Inferior parietal cortex (tissue), 1 donor: ENCODE results near the gene EEIG2.
"Not testable (repeated sequence)": the region's sequence is repeated elsewhere in the genome, so short reads cannot be mapped to it uniquely, and the experiment has no call there.

Experiments used
- DNase-seq: peaks from one replicate; pipeline ENCODE4 v3.0.0-alpha.2; 2016; ENCODE audit errors: extremely low spot score

The EEIG2 gene

GRCh38 chr1:108547493-108547892 lies 12.4 kb upstream of the EEIG2 start:
- not testable (repeated sequence) for DNase-seq

GRCh38 chr1:108551137-108551862 lies 8.6 kb upstream of the EEIG2 start:
- no peak for DNase-seq

DNA sequence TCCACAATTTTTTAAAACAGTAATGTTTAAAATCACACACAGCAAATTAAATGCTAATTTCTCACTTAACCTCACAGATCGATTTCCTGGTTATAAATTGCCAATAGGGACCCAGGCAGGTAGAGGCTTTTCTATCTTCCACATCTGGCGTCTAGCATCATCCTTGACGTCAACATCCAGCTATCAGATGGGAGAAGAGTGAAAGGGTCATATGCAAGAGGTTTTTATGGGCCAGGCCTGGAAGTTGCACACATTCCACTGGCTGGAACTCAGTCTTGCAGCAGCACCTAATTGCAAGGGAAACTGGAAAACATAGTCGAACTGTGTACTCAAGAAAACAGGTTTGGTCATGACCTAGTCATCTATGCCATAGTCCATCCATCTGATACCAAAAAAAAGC lies 6.0 kb upstream of the EEIG2 start:
- DNase-seq: no peak

DNA sequence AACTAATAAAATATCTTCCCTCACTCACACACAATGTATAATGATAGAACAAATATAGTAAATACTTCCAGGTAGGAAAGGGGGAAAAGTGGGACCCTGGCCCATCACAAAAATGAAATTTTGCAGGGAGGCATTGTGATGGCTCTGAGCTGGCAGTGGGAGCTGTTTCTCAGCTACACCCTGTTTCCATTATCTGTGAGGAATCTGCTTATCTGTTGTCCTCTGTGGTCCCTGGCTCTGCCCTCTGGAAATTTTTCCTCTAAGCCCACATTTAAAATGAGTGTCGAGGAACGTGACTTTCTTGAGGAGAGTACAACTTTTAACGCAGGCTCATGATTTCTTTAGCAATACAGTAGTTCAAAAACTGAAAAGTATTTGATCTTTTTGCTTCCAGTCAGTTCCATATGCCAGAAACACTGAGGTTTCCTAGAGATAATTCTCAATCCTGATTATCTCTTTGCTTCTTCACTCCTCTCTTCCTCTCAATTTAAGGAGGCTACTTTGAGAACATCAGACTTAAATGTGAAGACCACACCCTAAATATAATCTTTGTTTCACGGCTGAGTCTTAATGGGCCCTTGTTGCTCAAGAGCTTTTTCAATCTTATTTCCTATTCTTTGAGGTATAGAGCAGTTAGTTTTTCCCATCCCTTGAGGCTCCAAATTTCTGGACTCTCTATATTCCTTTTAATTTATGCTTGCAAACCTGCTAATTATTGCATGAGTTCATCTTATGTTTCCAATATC lies 5.0 kb upstream of the EEIG2 start:
- no peak for DNase-seq

DNA sequence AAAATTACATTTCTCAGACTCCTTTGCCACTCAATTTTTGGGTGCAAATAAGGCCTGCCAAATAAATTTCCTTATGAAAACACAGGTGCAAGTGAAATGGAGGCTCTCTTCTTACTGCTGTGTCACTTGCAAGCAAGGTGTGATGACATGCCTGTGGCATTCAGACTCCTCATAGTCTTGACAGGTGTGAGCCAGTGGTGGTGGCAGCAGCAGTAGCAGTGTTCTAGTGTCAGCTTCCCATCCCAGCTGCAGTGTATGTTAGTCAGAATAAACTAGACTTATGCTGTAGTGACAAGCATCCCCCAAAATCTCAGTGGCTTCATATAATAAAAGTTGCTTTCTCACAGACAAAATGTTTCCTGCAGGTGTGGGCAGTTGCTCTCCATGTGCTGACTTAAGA lies 3.8 kb upstream of the EEIG2 start:
- DNase-seq: no peak

DNA sequence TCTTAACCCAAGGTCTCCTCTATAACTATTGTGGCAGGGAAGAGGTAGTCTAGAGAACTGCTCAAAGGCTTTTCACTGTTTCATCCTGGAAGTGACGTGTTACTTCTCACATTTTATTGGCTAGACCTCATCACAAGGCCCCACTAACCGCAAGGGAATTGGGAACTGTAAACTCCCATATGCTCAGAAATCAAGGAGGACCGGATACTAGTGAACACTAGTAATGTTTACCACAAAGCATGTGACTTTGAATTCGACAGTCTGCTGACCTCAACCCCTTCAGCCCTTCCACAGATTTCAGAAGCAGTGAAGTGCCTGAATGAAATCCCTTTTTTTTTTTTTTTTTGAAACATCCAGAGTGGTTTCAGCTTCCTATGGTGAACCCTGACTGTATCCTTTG lies 3.4 kb upstream of the EEIG2 start:
- DNase-seq: no peak

GRCh38 chr1:108557296-108557695 lies 2.6 kb upstream of the EEIG2 start:
- no peak for DNase-seq

GRCh38 chr1:108560189-108560873 lies 431 bp downstream of the EEIG2 start:
- no peak for DNase-seq

DNA sequence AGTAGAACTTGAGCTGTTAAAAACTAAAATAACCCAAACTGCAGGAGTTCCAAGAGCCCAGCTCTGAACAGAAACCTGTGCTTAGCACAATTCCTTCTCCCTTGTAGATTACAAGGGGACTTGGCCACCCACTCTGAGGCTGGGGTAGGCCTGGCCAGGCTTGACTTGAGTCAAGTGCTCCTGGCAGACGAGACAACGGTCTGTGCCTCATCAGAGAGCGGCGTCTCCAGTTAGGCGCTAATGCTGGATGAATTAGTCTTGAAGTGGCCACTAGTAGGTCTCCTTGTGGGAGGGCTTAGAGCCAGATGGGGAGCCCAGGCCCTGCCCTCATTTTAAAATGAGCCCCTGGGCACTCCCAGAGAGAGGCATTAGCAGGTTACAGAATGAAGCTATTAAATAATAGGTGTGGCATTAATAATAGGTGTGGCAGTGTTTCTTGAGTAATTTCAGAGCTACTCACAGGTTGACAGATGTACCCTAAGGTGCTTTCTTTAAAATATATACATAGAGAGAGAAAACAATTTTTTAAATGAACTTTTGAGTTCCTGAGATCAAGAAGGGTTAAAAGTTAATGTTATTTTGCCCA lies 1.1 kb downstream of the EEIG2 start:
- peak; percentile 48 for DNase-seq

GRCh38 chr1:108561689-108562326 lies 1.9 kb downstream of the EEIG2 start:
- DNase-seq: no peak

DNA sequence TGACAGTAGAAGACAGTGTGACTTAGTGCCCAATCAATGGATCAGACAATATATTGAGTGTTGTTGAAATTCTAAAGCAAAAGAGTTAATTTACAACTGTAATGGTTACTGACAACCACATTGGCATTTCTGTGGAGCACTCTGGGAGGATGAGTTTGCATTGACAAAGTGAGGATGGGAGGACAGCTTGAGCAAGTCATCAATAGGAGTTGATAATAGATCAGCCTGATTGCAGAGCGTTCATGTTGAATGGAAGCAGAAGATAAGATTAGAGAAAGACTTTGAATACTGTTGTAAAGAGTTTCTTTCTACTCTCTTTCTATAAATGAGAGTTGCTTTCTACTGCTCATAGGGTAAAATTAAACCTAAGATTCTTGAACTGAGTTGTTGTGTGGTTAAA lies 3.9 kb downstream of the EEIG2 start:
- no peak for DNase-seq

GRCh38 chr1:108565081-108565480 lies 5.2 kb downstream of the EEIG2 start:
- no peak for DNase-seq

DNA sequence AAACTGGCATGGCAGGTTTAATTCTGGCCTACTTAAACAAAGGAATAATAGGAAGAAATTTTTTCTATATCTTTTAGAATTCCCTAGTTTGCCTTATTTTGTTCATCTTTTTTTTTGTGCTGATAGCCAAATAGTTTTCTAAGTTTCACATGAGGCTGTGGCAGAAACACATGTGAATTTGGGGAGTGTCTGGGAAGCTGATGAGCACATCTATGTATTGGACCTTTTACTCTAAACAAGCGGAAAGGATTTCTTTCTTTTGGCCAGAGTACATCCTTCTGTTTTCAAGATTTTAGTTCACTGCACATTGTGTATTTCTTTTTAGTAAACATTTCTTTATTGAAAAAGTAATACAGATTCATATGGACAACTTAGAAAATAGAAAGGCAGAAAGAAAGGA lies 5.6 kb downstream of the EEIG2 start:
- no peak for DNase-seq

GRCh38 chr1:108568589-108568988 lies 8.7 kb downstream of the EEIG2 start:
- no peak for DNase-seq

DNA sequence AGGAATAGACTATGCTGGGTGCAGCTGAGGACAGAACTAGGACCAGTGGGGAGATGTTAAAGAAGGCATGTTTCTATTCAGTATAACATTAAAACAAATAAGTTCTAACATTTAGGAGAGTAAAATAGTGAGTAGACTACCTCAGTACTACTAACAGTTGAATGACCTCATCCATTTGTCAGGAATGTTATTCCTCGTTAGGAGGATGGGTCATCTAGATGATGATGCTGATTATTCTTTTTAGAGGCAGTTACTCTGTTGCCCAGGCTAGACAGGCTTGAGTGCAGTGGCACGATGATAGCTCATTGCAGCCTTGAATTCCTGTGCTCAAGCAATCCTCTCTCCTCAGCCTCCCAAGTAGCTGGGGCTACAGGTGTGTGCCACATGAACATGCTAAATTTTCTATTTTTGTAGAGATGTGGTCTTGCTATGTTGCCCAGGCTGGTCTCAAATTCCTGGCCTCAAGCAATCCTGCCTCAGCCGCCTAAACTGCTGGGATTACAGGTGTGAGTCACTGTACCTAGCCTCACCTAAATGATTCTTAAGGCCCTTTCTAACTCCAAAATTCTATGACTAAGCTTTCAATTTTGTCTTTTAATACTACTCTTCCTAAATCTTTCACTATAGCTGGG lies 9.3 kb downstream of the EEIG2 start:
- no peak for DNase-seq

GRCh38 chr1:108570128-108570527 lies 10.2 kb downstream of the EEIG2 start:
- DNase-seq: no peak

DNA sequence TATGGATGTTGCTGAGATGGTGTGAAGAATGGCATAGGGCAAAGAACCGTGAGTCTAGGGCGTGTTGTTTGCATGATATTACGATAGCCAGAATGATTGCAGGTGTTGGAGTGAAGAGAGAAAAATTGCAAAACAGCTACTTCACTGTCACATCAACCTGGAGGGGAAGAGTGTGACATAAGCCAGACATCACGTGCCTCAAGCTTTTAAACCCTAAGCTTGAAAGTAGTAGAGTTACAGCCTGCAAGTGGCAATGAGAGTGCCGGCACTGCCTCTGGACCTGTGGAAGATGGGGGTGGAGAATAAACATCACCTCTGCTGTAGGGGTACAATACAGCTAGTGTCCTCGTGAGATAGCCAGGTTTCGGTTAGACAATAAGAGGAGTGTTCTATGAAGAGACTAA lies 11.1 kb downstream of the EEIG2 start:
- no peak for DNase-seq

DNA sequence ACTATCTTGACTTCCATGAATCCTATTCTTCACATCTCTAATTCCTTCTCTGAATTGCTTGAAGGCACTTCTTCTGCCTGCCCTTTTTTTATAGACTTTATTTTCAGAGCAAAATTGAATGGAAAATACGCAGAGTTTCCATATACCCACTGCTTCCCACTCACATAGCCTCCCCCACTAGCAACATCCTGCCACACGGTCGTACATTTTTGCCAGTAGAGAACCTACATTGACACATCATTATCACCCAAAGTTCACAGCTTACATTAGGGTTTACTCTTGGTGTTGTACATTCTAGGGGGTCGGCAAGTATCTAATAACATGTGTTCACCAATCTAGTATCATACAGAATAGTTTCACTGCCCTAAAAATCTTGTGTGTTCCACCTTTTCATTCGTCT lies 12.3 kb downstream of the EEIG2 start:
- no peak for DNase-seq

- DNase-seq: no peak
These were observed 13.3 kb downstream of the EEIG2 start for GRCh38 chr1:108573183-108573582.

- no peak for DNase-seq
These were observed 14.1 kb downstream of the EEIG2 start for GRCh38 chr1:108574008-108574407.

GRCh38 chr1:108575375-108575774 lies 15.5 kb downstream of the EEIG2 start:
- DNase-seq: no peak
